HCT116 (cell line): Measurements from ENCODE around the gene ARHGAP12. TPM values are rescaled to one million over a fixed set of nuclear protein-coding genes. Genes with fewer than 3 reads are reported as not detected.

ENCODE experiments used
- ATAC-seq: fragments of 200-7000 bp; cut with Tn5 transposase; 2 replicates; pipeline ENCODE4 v1.9.1; 2020; ENCODE audit warnings: mild to moderate bottlenecking, moderate library complexity
- BruUV-seq: library from RNA; stranded (reverse); fragments of 400-500 nt; replicated peaks from 2 replicates; lab custom pipeline; 2021; lab: Mats Ljungman, UMichigan
- CTCF ChIA-PET: fragments of 300-600 bp; sonication (Branson Sonifier 250); formaldehyde crosslinking; loops from one replicate; lab custom pipeline; 2021; ENCODE audit warnings: antibody characterized with exemption; lab: Charles Lee
- POLR2A ChIA-PET: fragments of 300-600, 350-600 bp; sonication (Branson Sonifier 250); formaldehyde crosslinking; loops from one replicate; lab custom pipeline; 2021; ENCODE audit warnings: antibody characterized with exemption; lab: Charles Lee
- RAD21 ChIA-PET, 2 experiments: fragments of 300-600 bp; sonication (Branson Sonifier 250); formaldehyde crosslinking; loops; one replicate each; lab custom pipeline; 2023; ENCODE audit warnings: low total read pairs in 2 of 2; ENCODE audit not compliant: uncharacterized antibody in 2 of 2, unreplicated experiment in 2 of 2, low non-redundant PET in 1 of 2; lab: Charles Lee
- DNase-seq: peaks from one replicate; pipeline ENCODE4 v3.0.0-alpha.2; 2010; ENCODE audit warnings: low read depth, low spot score
- H2AFZ ChIP-seq: fragments of 200-600 bp; shearing (Covaris generic), sonication (generic); 2 replicates; pipeline ENCODE4 v1.6.1; 2017; ENCODE audit warnings: low read depth, mixed run types, mixed read lengths, antibody characterized with exemption, low read length; ENCODE audit not compliant: poor library complexity, severe bottlenecking
- H3K27ac ChIP-seq: 2 replicates; pipeline ENCODE4 v1.5.1; 2012; ENCODE audit warnings: low read depth, low read length
- H3K27me3 ChIP-seq: fragments of 200-600 bp; sonication (generic); 2 replicates; pipeline ENCODE4 v1.6.1; 2016; ENCODE audit warnings: mixed run types, low read length, mixed read lengths; ENCODE audit not compliant: insufficient read depth
- H3K36me3 ChIP-seq, 2 experiments: fragments of 200-500 bp in 1 of 2; fragments of 200-600 bp in 1 of 2; sonication (Bioruptor generic) in 1 of 2; sonication (generic) in 1 of 2; 2 replicates each; pipeline versions ENCODE4 v1.5.1 to v1.6.1; 2014 to 2016; ENCODE audit warnings: low read length in 2 of 2, inconsistent platforms in 1 of 2, mixed read lengths in 1 of 2, mixed run types in 1 of 2; ENCODE audit not compliant: insufficient read depth in 2 of 2, control insufficient read depth in 1 of 2
- H3K4me1 ChIP-seq, 2 experiments: fragments of 200-600 bp in 1 of 2; sonication (generic) in 1 of 2; 2 replicates each; pipeline versions ENCODE4 v1.5.1 to v1.6.1; 2012 to 2017; ENCODE audit warnings: low read length in 2 of 2, inconsistent platforms in 1 of 2, mild to moderate bottlenecking in 1 of 2, mixed read lengths in 1 of 2, mixed run types in 1 of 2, moderate library complexity in 1 of 2; ENCODE audit not compliant: insufficient read depth in 2 of 2, control insufficient read depth in 1 of 2
- H3K4me2 ChIP-seq: fragments of 200-600 bp; sonication (generic); 2 replicates; pipeline ENCODE4 v1.6.1; 2017; ENCODE audit warnings: mixed run types, low read length, mixed read lengths
- H3K4me3 ChIP-seq, 2 experiments: fragments of 200-600 bp in 1 of 2; sonication (generic) in 1 of 2; replicated peaks in 1 of 2; 2 replicates each; pipeline ENCODE4 v1.5.1; 2011 to 2016; ENCODE audit warnings: low read length in 2 of 2, control low read depth in 1 of 2, low read depth in 1 of 2, mild to moderate bottlenecking in 1 of 2, mixed read lengths in 1 of 2, mixed run types in 1 of 2
- H3K79me2 ChIP-seq: fragments of 200-600 bp; sonication (generic); 2 replicates; pipeline ENCODE4 v1.6.1; 2017; ENCODE audit warnings: mild to moderate bottlenecking, mixed run types, low read length, moderate library complexity, mixed read lengths; ENCODE audit not compliant: insufficient read depth
- H3K9ac ChIP-seq: fragments of 200-600 bp; sonication (generic); 2 replicates; pipeline ENCODE4 v1.6.1; 2016; ENCODE audit warnings: low read length, mixed read lengths
- H3K9me2 ChIP-seq: fragments of 200-600 bp; sonication (generic), shearing (Covaris generic); 2 replicates; pipeline ENCODE4 v1.6.1; 2017; ENCODE audit warnings: mixed run types, mild to moderate bottlenecking, moderate library complexity; ENCODE audit not compliant: insufficient read depth
- H3K9me3 ChIP-seq, 2 experiments: fragments of 200-500 bp in 1 of 2; fragments of 200-600 bp in 1 of 2; sonication (Bioruptor generic) in 1 of 2; sonication (generic) in 1 of 2; 2 replicates each; pipeline ENCODE4 v1.6.1; 2014 to 2017; ENCODE audit warnings: low read length in 2 of 2, mixed read lengths in 2 of 2, inconsistent platforms in 1 of 2, low read depth in 1 of 2, mild to moderate bottlenecking in 1 of 2, mixed run types in 1 of 2, moderate library complexity in 1 of 2; ENCODE audit not compliant: control insufficient read depth in 1 of 2, insufficient read depth in 1 of 2
- H4K20me1 ChIP-seq: fragments of 200-600 bp; sonication (generic), shearing (Covaris generic); 2 replicates; pipeline ENCODE4 v1.6.1; 2017; ENCODE audit warnings: mixed run types, mild to moderate bottlenecking, moderate library complexity; ENCODE audit not compliant: insufficient read depth
- ELF1 ChIP-seq: IDR thresholded peaks from 2 replicates; pipeline ENCODE4 v1.6.1; 2012; ENCODE audit warnings: low read depth, borderline replicate concordance
- EZH2 ChIP-seq: fragments of 200-600 bp; sonication (generic); IDR thresholded peaks from 2 replicates; pipeline ENCODE4 v1.6.1; 2017; ENCODE audit warnings: antibody characterized with exemption, mixed run types
- POLR2A ChIP-seq: IDR thresholded peaks from 2 replicates; pipeline ENCODE4 v1.7.0; 2011; ENCODE audit warnings: borderline replicate concordance; ENCODE audit not compliant: insufficient read depth, insufficient read length; ENCODE audit errors: extremely low read depth
- SRF ChIP-seq: IDR thresholded peaks from 2 replicates; pipeline ENCODE4 v1.6.1; 2012; ENCODE audit warnings: low read depth
- ZNF274 ChIP-seq: fragments of 200-500 bp; sonication (Bioruptor generic); IDR thresholded peaks from 2 replicates; pipeline ENCODE4 v1.6.1; 2014; ENCODE audit warnings: mild to moderate bottlenecking, low read depth, low read length, inconsistent platforms
- intact Hi-C: fragments of 100-400 bp; cut with micrococcal nuclease; formaldehyde crosslinking; loops from 2 replicates; pipeline ENCODE4 v1.10.0; 2022
- total RNA-seq: library from RNA; stranded (reverse); gene quantifications from one replicate; pipeline ENCODE4 v1.2.1, GENCODE V29; 2021; ENCODE audit not compliant: unreplicated experiment
- TF ChIP-seq, protein P1 (sequence below): IDR thresholded peaks from 2 replicates; pipeline ENCODE4 v1.6.1; 2011; ENCODE audit warnings: mild to moderate bottlenecking, low read length, moderate library complexity; ENCODE audit not compliant: insufficient replicate concordance; ENCODE audit errors: extremely low read depth
- TF ChIP-seq, protein P2 (sequence below): IDR thresholded peaks from 2 replicates; pipeline ENCODE4 v1.6.1; 2012

Gene ARHGAP12
- total RNA-seq, 1 experiment from 2014 or later: 80.3 TPM

DNA sequence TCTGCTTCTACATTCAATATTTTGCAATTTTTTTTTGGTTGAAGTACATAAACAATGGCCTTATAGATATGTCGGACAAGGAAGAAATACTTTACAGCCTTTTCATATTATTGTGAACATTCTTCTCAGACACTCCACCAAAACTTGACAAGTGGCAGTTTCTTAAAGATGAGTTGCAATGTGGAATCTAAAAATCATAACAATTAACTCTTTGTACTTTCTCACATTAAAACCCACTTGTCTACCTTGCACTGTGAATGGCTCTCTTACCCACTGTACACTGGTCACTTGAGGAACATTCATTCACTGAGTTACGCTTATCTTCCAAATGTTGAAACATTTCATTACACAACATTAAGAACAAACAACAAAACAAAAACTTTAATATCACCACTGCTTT is 44.2 kb downstream of the ARHGAP12 start (continued):
- TF ChIP-seq, protein P1, sequence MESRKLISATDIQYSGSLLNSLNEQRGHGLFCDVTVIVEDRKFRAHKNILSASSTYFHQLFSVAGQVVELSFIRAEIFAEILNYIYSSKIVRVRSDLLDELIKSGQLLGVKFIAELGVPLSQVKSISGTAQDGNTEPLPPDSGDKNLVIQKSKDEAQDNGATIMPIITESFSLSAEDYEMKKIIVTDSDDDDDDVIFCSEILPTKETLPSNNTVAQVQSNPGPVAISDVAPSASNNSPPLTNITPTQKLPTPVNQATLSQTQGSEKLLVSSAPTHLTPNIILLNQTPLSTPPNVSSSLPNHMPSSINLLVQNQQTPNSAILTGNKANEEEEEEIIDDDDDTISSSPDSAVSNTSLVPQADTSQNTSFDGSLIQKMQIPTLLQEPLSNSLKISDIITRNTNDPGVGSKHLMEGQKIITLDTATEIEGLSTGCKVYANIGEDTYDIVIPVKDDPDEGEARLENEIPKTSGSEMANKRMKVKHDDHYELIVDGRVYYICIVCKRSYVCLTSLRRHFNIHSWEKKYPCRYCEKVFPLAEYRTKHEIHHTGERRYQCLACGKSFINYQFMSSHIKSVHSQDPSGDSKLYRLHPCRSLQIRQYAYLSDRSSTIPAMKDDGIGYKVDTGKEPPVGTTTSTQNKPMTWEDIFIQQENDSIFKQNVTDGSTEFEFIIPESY: no peak
- TF ChIP-seq EZH2 (no peak), ZNF274 (no peak), ELF1 (no peak), SRF (no peak)
- TF ChIP-seq, protein P2, sequence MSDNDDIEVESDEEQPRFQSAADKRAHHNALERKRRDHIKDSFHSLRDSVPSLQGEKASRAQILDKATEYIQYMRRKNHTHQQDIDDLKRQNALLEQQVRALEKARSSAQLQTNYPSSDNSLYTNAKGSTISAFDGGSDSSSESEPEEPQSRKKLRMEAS: no peak

DNA sequence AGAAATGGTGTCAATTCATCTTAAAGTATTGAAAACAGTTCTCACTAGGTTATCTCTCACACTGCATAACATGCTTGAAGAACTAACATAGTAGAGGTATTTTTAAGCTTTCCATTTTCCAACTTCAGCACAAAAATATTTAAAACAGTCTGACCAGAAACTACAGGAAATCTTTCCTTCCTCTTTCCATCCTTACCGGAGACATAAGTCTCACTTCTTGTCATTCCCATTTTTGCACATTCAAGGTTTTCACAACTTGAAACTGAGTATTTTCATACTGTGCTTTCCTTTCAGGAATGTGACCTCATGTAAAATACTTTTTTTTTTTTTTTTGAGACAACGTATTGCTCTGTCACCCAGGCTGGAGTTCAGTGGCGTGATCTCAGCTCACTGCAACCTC is 45.2 kb downstream of the ARHGAP12 start:
- H2AFZ ChIP-seq: no peak overlapping the region
- peak overlapping the region; percentile 64 for H3K4me2 ChIP-seq
- ChIA-PET POLR2A (no interaction called here), CTCF (no interaction called here), RAD21 (interaction anchor here in 1 of 2 experiments (0.6 kb wide), 1 partner anchor 49 kb away, joined by 6 read pairs; no protein-coding TSS in a partner anchor)
- intact Hi-C loops: loop anchor here (5.0 kb wide), 1 partner anchor 44 kb away; the partner anchor contains the start of gene ARHGAP12
- peaks cover 97% of the 10 kb centered on the region for H3K79me2 ChIP-seq
- BruUV-seq: no TSS peak
- no peaks in the 10 kb centered on the region for H3K9me3 ChIP-seq
- no peaks in the 10 kb centered on the region for H3K27me3 ChIP-seq
- TF ChIP-seq POLR2A: no peak
- peak overlapping the region; percentile 52 for H3K9ac ChIP-seq
- H3K36me3 ChIP-seq: no peaks in the 10 kb centered on the region; a peak in 1 of 4 replicates
- ATAC-seq: no peak
- peak overlapping the region; percentile 64; the same call in 1 of the 2 replicates for H3K27ac ChIP-seq
- H4K20me1 ChIP-seq: no peaks in the 10 kb centered on the region
- DNase-seq: no peak
- peaks cover 80 to 96% of the 10 kb centered on the region in 2 experiments for H3K4me1 ChIP-seq
- H3K4me3 ChIP-seq: no peak overlapping the region
- no peaks in the 10 kb centered on the region for H3K9me2 ChIP-seq
